K562 (cell line): Measurements from ENCODE around the gene DTL. TPM values are rescaled to one million over a fixed set of nuclear protein-coding genes. Genes with fewer than 3 reads are reported as not detected.
A peak's percentile ranks its signal among the peaks of the same experiment; 100 is the strongest.

ENCODE experiments used
- ATF3 ChIP-seq, 2 experiments: fragments of 450-650 bp in 1 of 2; sonication (generic) in 1 of 2; formaldehyde crosslinking in 1 of 2; IDR thresholded peaks in 1 of 2; conservative IDR thresholded peaks in 1 of 2; 2 replicates each; pipeline versions ENCODE4 v1.6.1 to v1.8.1; 2016 to 2023; ENCODE audit warnings: mild to moderate bottlenecking in 2 of 2, moderate library complexity in 2 of 2, inconsistent platforms in 1 of 2, missing genetic modification reagents in 1 of 2
- DIDO1 ChIP-seq: fragments of 450-650 bp; IDR thresholded peaks from 2 replicates; pipeline ENCODE4 v1.6.1; 2016; ENCODE audit warnings: low read depth, missing biosample characterization, missing genetic modification characterization
- GATAD2B ChIP-seq: fragments of 450-650 bp; IDR thresholded peaks from 2 replicates; pipeline ENCODE4 v1.6.1; 2017; ENCODE audit warnings: mild to moderate bottlenecking, borderline replicate concordance
- HMGN3 ChIP-seq: IDR thresholded peaks from 2 replicates; pipeline ENCODE4 v1.6.1; 2011; ENCODE audit warnings: borderline replicate concordance, low read depth, mild to moderate bottlenecking, mixed read lengths, low read length; ENCODE audit not compliant: insufficient read length; ENCODE audit errors: extremely low read depth
- SLC30A9 ChIP-seq: fragments of 250-450 bp; sonication (Bioruptor Pico); IDR thresholded peaks from 2 replicates; pipeline ENCODE4 v1.8.0; 2022; ENCODE audit warnings: mild to moderate bottlenecking, moderate library complexity
- TAF1 ChIP-seq: IDR thresholded peaks from 2 replicates; pipeline ENCODE4 v1.6.1; 2011; ENCODE audit warnings: mild to moderate bottlenecking, low read length, moderate library complexity; ENCODE audit not compliant: insufficient read depth, control insufficient read depth, severe bottlenecking; ENCODE audit errors: extremely low read depth
- TSHZ1 ChIP-seq: fragments of 250-450 bp; sonication (Bioruptor Pico); IDR thresholded peaks from 2 replicates; pipeline ENCODE4 v1.4.0; 2020; ENCODE audit warnings: mild to moderate bottlenecking, moderate library complexity
- ZNF354B ChIP-seq: fragments of 250-450 bp; sonication (Bioruptor Pico); IDR thresholded peaks from 2 replicates; pipeline ENCODE4 v1.4.0; 2020
- polyA plus RNA-seq, 8 experiments: library from polyadenylated mRNA; depleted of rRNA in 4 of 8; stranded (reverse) in 5 of 8; unstranded in 3 of 8; fragments of >200 nt; fragmentation: Nextera tagmentation in 2 of 8; fragmentation: Illumina TruSeq in 1 of 8; extraction: Ambion mirVana in 2 of 8; extraction: Trizol in 1 of 8; gene quantifications; 2 replicates each; pipeline versions ENCODE4 v1.2.1 to v1.2.3, GENCODE V29; 2011 to 2014; ENCODE audit warnings: inconsistent platforms in 1 of 8, missing spikeins in 1 of 8
- total RNA-seq, 7 experiments: library from RNA; depleted of rRNA in 6 of 7; stranded (reverse); fragments of >200 nt in 6 of 7; fragmentation: Illumina TruSeq in 2 of 7; extraction: Trizol in 2 of 7; gene quantifications; 2 replicates each; pipeline versions ENCODE4 v1.2.1 to v1.2.3, GENCODE V29; 2011 to 2021; ENCODE audit warnings: low replicate concordance in 1 of 7
- TF ChIP-seq, protein P1 (sequence below): fragments of 250-450 bp; sonication (Bioruptor Pico); IDR thresholded peaks from 2 replicates; pipeline ENCODE4 v1.4.0; 2020; ENCODE audit warnings: borderline replicate concordance
- TF ChIP-seq, protein P2 (sequence below): IDR thresholded peaks from 2 replicates; pipeline ENCODE4 v1.6.1; 2011; ENCODE audit warnings: borderline replicate concordance, low read depth, mild to moderate bottlenecking, moderate library complexity, low read length; ENCODE audit not compliant: insufficient read depth, poor library complexity, severe bottlenecking
- TF ChIP-seq, protein P3 (sequence below): fragments of 150-350 bp; IDR thresholded peaks from 2 replicates; pipeline ENCODE4 v1.6.1; 2014; ENCODE audit warnings: low read depth, mild to moderate bottlenecking, low read length, borderline replicate concordance
- TF ChIP-seq, protein P4 (sequence below): fragments of 450-650 bp; IDR thresholded peaks from 2 replicates; pipeline ENCODE4 v1.6.1; 2016; ENCODE audit warnings: low read depth, mild to moderate bottlenecking, moderate library complexity

Gene DTL
- total and polyA plus RNA-seq, 9 of the 15 experiments (the other 6 are each of a cell fraction or from before 2014, with no cell fraction given), result 38.3 to 81.0 (median 63.2) TPM

- TF ChIP-seq TAF1 (peak; percentile 85), DIDO1 (peak; percentile 90), ZNF354B (no peak), GATAD2B (peak; percentile 29; the same call in 1 of the 2 replicates), SLC30A9 (CRISPR knock-in tag) (no peak), HMGN3 (peak; percentile 14), ATF3 (IDR thresholded peaks at IDR 0.05) (peak; percentile 85), ATF3 (CRISPR knock-in tag; conservative IDR thresholded peaks at IDR 0.05) (peak; percentile 62; the same call in 1 of the 2 replicates), TSHZ1 (CRISPR knock-in tag) (no peak)
- TF ChIP-seq, protein P1, sequence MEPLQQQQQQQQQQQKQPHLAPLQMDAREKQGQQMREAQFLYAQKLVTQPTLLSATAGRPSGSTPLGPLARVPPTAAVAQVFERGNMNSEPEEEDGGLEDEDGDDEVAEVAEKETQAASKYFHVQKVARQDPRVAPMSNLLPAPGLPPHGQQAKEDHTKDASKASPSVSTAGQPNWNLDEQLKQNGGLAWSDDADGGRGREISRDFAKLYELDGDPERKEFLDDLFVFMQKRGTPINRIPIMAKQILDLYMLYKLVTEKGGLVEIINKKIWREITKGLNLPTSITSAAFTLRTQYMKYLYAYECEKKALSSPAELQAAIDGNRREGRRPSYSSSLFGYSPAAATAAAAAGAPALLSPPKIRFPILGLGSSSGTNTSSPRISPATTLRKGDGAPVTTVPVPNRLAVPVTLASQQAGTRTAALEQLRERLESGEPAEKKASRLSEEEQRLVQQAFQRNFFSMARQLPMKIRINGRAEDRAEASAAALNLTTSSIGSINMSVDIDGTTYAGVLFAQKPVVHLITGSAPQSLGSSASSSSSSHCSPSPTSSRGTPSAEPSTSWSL, result no peak; the same call in 1 of the 2 replicates
- TF ChIP-seq, protein P2, sequence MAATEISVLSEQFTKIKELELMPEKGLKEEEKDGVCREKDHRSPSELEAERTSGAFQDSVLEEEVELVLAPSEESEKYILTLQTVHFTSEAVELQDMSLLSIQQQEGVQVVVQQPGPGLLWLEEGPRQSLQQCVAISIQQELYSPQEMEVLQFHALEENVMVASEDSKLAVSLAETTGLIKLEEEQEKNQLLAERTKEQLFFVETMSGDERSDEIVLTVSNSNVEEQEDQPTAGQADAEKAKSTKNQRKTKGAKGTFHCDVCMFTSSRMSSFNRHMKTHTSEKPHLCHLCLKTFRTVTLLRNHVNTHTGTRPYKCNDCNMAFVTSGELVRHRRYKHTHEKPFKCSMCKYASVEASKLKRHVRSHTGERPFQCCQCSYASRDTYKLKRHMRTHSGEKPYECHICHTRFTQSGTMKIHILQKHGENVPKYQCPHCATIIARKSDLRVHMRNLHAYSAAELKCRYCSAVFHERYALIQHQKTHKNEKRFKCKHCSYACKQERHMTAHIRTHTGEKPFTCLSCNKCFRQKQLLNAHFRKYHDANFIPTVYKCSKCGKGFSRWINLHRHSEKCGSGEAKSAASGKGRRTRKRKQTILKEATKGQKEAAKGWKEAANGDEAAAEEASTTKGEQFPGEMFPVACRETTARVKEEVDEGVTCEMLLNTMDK, result peak; percentile 99
- TF ChIP-seq, protein P3, sequence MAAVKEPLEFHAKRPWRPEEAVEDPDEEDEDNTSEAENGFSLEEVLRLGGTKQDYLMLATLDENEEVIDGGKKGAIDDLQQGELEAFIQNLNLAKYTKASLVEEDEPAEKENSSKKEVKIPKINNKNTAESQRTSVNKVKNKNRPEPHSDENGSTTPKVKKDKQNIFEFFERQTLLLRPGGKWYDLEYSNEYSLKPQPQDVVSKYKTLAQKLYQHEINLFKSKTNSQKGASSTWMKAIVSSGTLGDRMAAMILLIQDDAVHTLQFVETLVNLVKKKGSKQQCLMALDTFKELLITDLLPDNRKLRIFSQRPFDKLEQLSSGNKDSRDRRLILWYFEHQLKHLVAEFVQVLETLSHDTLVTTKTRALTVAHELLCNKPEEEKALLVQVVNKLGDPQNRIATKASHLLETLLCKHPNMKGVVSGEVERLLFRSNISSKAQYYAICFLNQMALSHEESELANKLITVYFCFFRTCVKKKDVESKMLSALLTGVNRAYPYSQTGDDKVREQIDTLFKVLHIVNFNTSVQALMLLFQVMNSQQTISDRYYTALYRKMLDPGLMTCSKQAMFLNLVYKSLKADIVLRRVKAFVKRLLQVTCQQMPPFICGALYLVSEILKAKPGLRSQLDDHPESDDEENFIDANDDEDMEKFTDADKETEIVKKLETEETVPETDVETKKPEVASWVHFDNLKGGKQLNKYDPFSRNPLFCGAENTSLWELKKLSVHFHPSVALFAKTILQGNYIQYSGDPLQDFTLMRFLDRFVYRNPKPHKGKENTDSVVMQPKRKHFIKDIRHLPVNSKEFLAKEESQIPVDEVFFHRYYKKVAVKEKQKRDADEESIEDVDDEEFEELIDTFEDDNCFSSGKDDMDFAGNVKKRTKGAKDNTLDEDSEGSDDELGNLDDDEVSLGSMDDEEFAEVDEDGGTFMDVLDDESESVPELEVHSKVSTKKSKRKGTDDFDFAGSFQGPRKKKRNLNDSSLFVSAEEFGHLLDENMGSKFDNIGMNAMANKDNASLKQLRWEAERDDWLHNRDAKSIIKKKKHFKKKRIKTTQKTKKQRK, result no peak
- TF ChIP-seq, protein P4, sequence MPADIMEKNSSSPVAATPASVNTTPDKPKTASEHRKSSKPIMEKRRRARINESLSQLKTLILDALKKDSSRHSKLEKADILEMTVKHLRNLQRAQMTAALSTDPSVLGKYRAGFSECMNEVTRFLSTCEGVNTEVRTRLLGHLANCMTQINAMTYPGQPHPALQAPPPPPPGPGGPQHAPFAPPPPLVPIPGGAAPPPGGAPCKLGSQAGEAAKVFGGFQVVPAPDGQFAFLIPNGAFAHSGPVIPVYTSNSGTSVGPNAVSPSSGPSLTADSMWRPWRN, result 0 out of 2 replicates have a peak, but pooled peaks have one; percentile 15
Observed at GRCh38 chr1:212035123-212035834, at the start of gene DTL, which contains the start of gene INTS7 (continued).
